ENCODE data around the gene CEP104.

Gene CEP104

GRCh38 chr1:3779265-3779911 lies 77.6 kb downstream of the CEP104 start:
- peak; percentile 21; the same call in 1 of the 2 replicates for TF ChIP-seq CTCF (IDR thresholded peaks at IDR 0.05; ENCODE audit: low read depth, low read length)
- no peak for DNase-seq
- Histone ChIP-seq H3K27me3 (ENCODE audit: insufficient read depth, low read depth, severe bottlenecking) (no peaks in the 10 kb centered on the region), H3K36me3 (peaks cover 57% of the 10 kb centered on the region), H3K4me3 (ENCODE audit: low read depth, low read length) (no peak overlapping the region), H3K9me3 (ENCODE audit: severe bottlenecking) (no peaks in the 10 kb centered on the region), H3K27ac (no peak overlapping the region)

- H3K4me3 ChIP-seq (ENCODE audit: low read depth, low read length), result no peak overlapping the region
- H3K36me3 ChIP-seq, result peaks cover 51% of the 10 kb centered on the region
- no peak for DNase-seq
- H3K27me3 ChIP-seq (ENCODE audit: insufficient read depth, low read depth, severe bottlenecking), result no peaks in the 10 kb centered on the region
- H3K9me3 ChIP-seq (ENCODE audit: severe bottlenecking), result no peaks in the 10 kb centered on the region
- H3K27ac ChIP-seq, result no peak overlapping the region
- TF ChIP-seq CTCF (IDR thresholded peaks at IDR 0.05; ENCODE audit: low read depth, low read length), result no peak
These were observed 78.3 kb downstream of the CEP104 start for GRCh38 chr1:3778590-3779264.

- no peak for TF ChIP-seq CTCF (IDR thresholded peaks at IDR 0.05; ENCODE audit: low read depth, low read length)
- H3K4me3 ChIP-seq (ENCODE audit: low read depth, low read length), result no peak overlapping the region
- no peak overlapping the region for H3K27ac ChIP-seq
- H3K36me3 ChIP-seq, result peaks cover 45% of the 10 kb centered on the region
- no peak for DNase-seq
- no peaks in the 10 kb centered on the region for H3K27me3 ChIP-seq (ENCODE audit: insufficient read depth, low read depth, severe bottlenecking)
- H3K9me3 ChIP-seq (ENCODE audit: severe bottlenecking), result no peaks in the 10 kb centered on the region
These were observed 79.1 kb downstream of the CEP104 start for GRCh38 chr1:3777647-3778589.

GRCh38 chr1:3777078-3777547 lies 79.9 kb downstream of the CEP104 start:
- Histone ChIP-seq H3K9me3 (ENCODE audit: severe bottlenecking) (no peaks in the 10 kb centered on the region), H3K36me3 (peaks cover 37% of the 10 kb centered on the region), H3K27ac (no peak overlapping the region), H3K4me3 (ENCODE audit: low read depth, low read length) (no peak overlapping the region), H3K27me3 (ENCODE audit: insufficient read depth, low read depth, severe bottlenecking) (no peaks in the 10 kb centered on the region)
- no peak for DNase-seq
- no peak for TF ChIP-seq CTCF (IDR thresholded peaks at IDR 0.05; ENCODE audit: low read depth, low read length)

GRCh38 chr1:3776231-3776961 lies 80.6 kb downstream of the CEP104 start:
- Histone ChIP-seq H3K36me3 (peaks cover 30% of the 10 kb centered on the region), H3K27me3 (ENCODE audit: insufficient read depth, low read depth, severe bottlenecking) (no peaks in the 10 kb centered on the region), H3K4me3 (ENCODE audit: low read depth, low read length) (no peak overlapping the region), H3K27ac (peak overlapping the region; percentile 46), H3K9me3 (ENCODE audit: severe bottlenecking) (no peaks in the 10 kb centered on the region)
- DNase-seq, result no peak
- TF ChIP-seq CTCF (IDR thresholded peaks at IDR 0.05; ENCODE audit: low read depth, low read length), result no peak
